IMR-90 (cell line): ENCODE measurements around the gene USP54.

Experiments used
- CHD1 ChIP-seq: IDR thresholded peaks from 2 replicates; pipeline ENCODE4 v1.6.1; 2012; ENCODE audit warnings: low read depth, low read length, improper control_type of control experiment
- CTCF ChIP-seq: conservative IDR thresholded peaks from 2 replicates; pipeline ENCODE4 v1.5.1; 2012; ENCODE audit warnings: mild to moderate bottlenecking, low read depth, low read length, improper control_type of control experiment
- ELK1 ChIP-seq: fragments of 150-350 bp; IDR thresholded peaks from 2 replicates; pipeline ENCODE4 v1.6.1; 2016; ENCODE audit warnings: low read depth, mild to moderate bottlenecking, low read length, moderate library complexity, borderline replicate concordance
- MAFK ChIP-seq: IDR thresholded peaks from 2 replicates; pipeline ENCODE4 v1.6.1; 2012; ENCODE audit warnings: low read depth, low read length, improper control_type of control experiment
- MAZ ChIP-seq: IDR thresholded peaks from 2 replicates; pipeline ENCODE4 v1.6.1; 2012; ENCODE audit warnings: low read depth, mild to moderate bottlenecking, low read length, improper control_type of control experiment, moderate library complexity, borderline replicate concordance
- MXI1 ChIP-seq: IDR thresholded peaks from 2 replicates; pipeline ENCODE4 v1.6.1; 2012; ENCODE audit warnings: low read depth, mild to moderate bottlenecking, low read length, moderate library complexity, borderline replicate concordance
- POLR2A ChIP-seq: IDR thresholded peaks from 2 replicates; pipeline ENCODE4 v1.6.1; 2012; ENCODE audit warnings: mild to moderate bottlenecking, low read depth, low read length
- RAD21 ChIP-seq: IDR thresholded peaks from 2 replicates; pipeline ENCODE4 v1.6.1; 2012; ENCODE audit warnings: low read length, improper control_type of control experiment
- RCOR1 ChIP-seq: IDR thresholded peaks from 2 replicates; pipeline ENCODE4 v1.6.1; 2012; ENCODE audit warnings: mild to moderate bottlenecking, low read length, improper control_type of control experiment; ENCODE audit not compliant: insufficient replicate concordance
- SMC3 ChIP-seq: fragments of 150-350 bp; IDR thresholded peaks from 2 replicates; pipeline ENCODE4 v1.6.1; 2016; ENCODE audit warnings: low read depth, mild to moderate bottlenecking, antibody characterized with exemption, low read length, moderate library complexity

DNA sequence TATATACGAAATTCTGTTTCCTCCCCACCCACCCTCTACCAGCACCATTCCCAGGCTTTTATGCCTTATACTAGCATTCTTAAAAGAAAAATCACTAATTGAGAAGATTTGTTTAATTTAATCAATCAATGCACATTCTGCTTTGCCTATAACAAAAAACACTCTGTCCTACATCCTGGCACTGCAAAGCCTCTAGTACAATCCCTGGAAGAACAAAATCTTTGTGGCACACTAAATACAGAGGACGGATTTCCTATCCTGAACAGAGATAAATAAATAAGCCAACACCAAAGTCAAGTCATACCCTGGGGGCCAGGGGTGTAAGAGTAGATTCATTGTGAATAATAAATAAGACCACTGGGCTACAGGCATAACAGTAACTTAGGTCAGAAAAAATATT is 34.3 kb downstream of the USP54 start:
- TF ChIP-seq CTCF (no peak), POLR2A (no peak), MAZ (no peak), MXI1 (no peak), MAFK (no peak), CHD1 (no peak), RCOR1 (no peak), SMC3 (no peak), ELK1 (no peak), RAD21 (no peak)
